ENCODE measurements around the gene MYZAP.

The MYZAP gene

DNA sequence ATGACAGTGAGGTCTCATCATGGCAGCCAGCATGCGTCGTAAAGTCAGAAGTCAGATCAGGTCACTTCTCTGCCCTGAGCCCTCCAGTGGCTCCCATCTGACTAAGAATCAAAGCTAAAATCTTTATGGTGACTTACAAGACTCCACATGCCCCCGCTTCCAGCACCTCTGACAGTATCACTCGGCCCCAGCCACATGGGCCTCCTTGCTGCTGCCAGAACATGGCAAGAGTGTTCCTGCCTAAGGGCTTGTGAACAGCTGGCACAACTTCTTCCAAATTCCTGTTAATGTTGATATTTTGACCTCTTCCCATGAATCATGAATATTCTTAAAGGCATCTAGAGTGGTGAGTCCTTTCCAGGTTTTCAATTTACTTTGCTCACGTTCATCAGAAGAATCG, 135.3 kb downstream of the MYZAP start:
- H2AFZ ChIP-seq (ENCODE audit: low read depth, low read length) = no peak overlapping the region
- no peaks in the 10 kb centered on the region for H3K79me2 ChIP-seq (ENCODE audit: insufficient read depth, low read length)
- no peak for DNase-seq

GRCh38 chr15:57728436-57728835, 136.7 kb downstream of the MYZAP start:
- Histone ChIP-seq H2AFZ (ENCODE audit: low read depth, low read length) (no peak overlapping the region), H3K9me3 (ENCODE audit: insufficient read depth, low read length, severe bottlenecking) (no peaks in the 10 kb centered on the region), H3K4me2 (ENCODE audit: insufficient read depth, low read length) (no peak overlapping the region), H3K27me3 (ENCODE audit: insufficient read depth, low read length, poor library complexity) (no peaks in the 10 kb centered on the region), H3K27ac (ENCODE audit: low read length) (no peak overlapping the region), H3K9ac (ENCODE audit: low read depth, low read length) (no peak overlapping the region), H4K20me1 (ENCODE audit: insufficient read depth, low read length) (no peaks in the 10 kb centered on the region), H3K4me3 (ENCODE audit: low read depth in 1 of 2, low read length in 2 of 2) (no peak overlapping the region), H3K79me2 (ENCODE audit: insufficient read depth, low read length) (no peaks in the 10 kb centered on the region), H3K4me1 (ENCODE audit: insufficient read depth, low read length) (no peaks in the 10 kb centered on the region), H3K36me3 (ENCODE audit: insufficient read depth, low read length) (no peaks in the 10 kb centered on the region)
- TF ChIP-seq EZH2 (IDR thresholded peaks at IDR 0.05; ENCODE audit: borderline replicate concordance, low read depth, low read length, severe bottlenecking) (no peak), CTCF (IDR thresholded peaks at IDR 0.05; ENCODE audit: borderline replicate concordance, extremely low read depth, low read length, poor library complexity, severe bottlenecking) (no peak)
- DNase-seq (no peak), ATAC-seq (ENCODE audit: insufficient read depth, low read depth) (no peak)

More for the DNA sequence above, 135.3 kb downstream of the MYZAP start:
- Histone ChIP-seq H3K4me3 (ENCODE audit: low read depth in 1 of 2, low read length in 2 of 2) (no peak overlapping the region), H3K27me3 (ENCODE audit: insufficient read depth, low read length, poor library complexity) (no peaks in the 10 kb centered on the region), H3K9me3 (ENCODE audit: insufficient read depth, low read length, severe bottlenecking) (no peaks in the 10 kb centered on the region), H3K27ac (ENCODE audit: low read length) (no peak overlapping the region), H3K4me2 (ENCODE audit: insufficient read depth, low read length) (no peak overlapping the region), H3K36me3 (ENCODE audit: insufficient read depth, low read length) (no peaks in the 10 kb centered on the region), H4K20me1 (ENCODE audit: insufficient read depth, low read length) (no peaks in the 10 kb centered on the region), H3K4me1 (ENCODE audit: insufficient read depth, low read length) (no peaks in the 10 kb centered on the region), H3K9ac (ENCODE audit: low read depth, low read length) (no peak overlapping the region)
- no peak for TF ChIP-seq EZH2 (IDR thresholded peaks at IDR 0.05; ENCODE audit: borderline replicate concordance, low read depth, low read length, severe bottlenecking)
- no peak for TF ChIP-seq CTCF (IDR thresholded peaks at IDR 0.05; ENCODE audit: borderline replicate concordance, extremely low read depth, low read length, poor library complexity, severe bottlenecking)
- ATAC-seq (ENCODE audit: insufficient read depth, low read depth) = no peak

GRCh38 chr15:57730876-57731275, 139.2 kb downstream of the MYZAP start:
- Histone ChIP-seq H3K4me1 (ENCODE audit: insufficient read depth, low read length) (no peaks in the 10 kb centered on the region), H3K4me3 (ENCODE audit: low read depth in 1 of 2, low read length in 2 of 2) (no peak overlapping the region), H3K79me2 (ENCODE audit: insufficient read depth, low read length) (no peaks in the 10 kb centered on the region), H3K9ac (ENCODE audit: low read depth, low read length) (no peak overlapping the region), H3K27ac (ENCODE audit: low read length) (no peak overlapping the region), H2AFZ (ENCODE audit: low read depth, low read length) (no peak overlapping the region), H3K4me2 (ENCODE audit: insufficient read depth, low read length) (no peak overlapping the region), H3K27me3 (ENCODE audit: insufficient read depth, low read length, poor library complexity) (no peaks in the 10 kb centered on the region), H3K36me3 (ENCODE audit: insufficient read depth, low read length) (no peaks in the 10 kb centered on the region), H3K9me3 (ENCODE audit: insufficient read depth, low read length, severe bottlenecking) (no peaks in the 10 kb centered on the region), H4K20me1 (ENCODE audit: insufficient read depth, low read length) (no peaks in the 10 kb centered on the region)
- TF ChIP-seq CTCF (IDR thresholded peaks at IDR 0.05; ENCODE audit: borderline replicate concordance, extremely low read depth, low read length, poor library complexity, severe bottlenecking) (no peak), EZH2 (IDR thresholded peaks at IDR 0.05; ENCODE audit: borderline replicate concordance, low read depth, low read length, severe bottlenecking) (no peak)
- ATAC-seq (ENCODE audit: insufficient read depth, low read depth) = no peak
- DNase-seq = no peak
